ENCODE results near the gene MEIG1. TPM values are rescaled to one million over a fixed set of nuclear protein-coding genes. Genes with fewer than 3 reads are reported as not detected.
"Not testable (repeated sequence)": the region's sequence is repeated elsewhere in the genome, so short reads cannot be mapped to it uniquely, and the experiment has no call there.

Gene MEIG1
- total RNA-seq, 2 donors from 2014 or later: not detected

- DNase-seq (ENCODE audit: low spot score) (no peak), ATAC-seq (ENCODE audit: insufficient number of reproducible peaks, low FRiP score, low read depth) (no peak)
- Histone ChIP-seq H3K4me3 (no peak overlapping the region), H3K27ac (no peak overlapping the region), H3K36me3 (peaks cover 62% of the 10 kb centered on the region), H3K9me3 (no peaks in the 10 kb centered on the region), H3K27me3 (replicated peaks; ENCODE audit: insufficient read depth) (no peaks in the 10 kb centered on the region), H3K4me1 (ENCODE audit: control insufficient read depth in 1 of 2, low read depth in 2 of 2) (no peaks in the 10 kb centered on the region)
- TF ChIP-seq CTCF (IDR thresholded peaks at IDR 0.05): no peak
Measured at GRCh38 chr10:14930610-14931009, 28.6 kb upstream of the MEIG1 start.

- no peak overlapping the region for H3K4me3 ChIP-seq
- H3K36me3 ChIP-seq: peaks cover 30% of the 10 kb centered on the region
- H3K27ac ChIP-seq: no peak overlapping the region
- H3K27me3 ChIP-seq (replicated peaks; ENCODE audit: insufficient read depth): no peaks in the 10 kb centered on the region
- H3K4me1 ChIP-seq (ENCODE audit: control insufficient read depth in 1 of 2, low read depth in 2 of 2): no peaks in the 10 kb centered on the region
- DNase-seq (ENCODE audit: low spot score) (no peak), ATAC-seq (ENCODE audit: insufficient number of reproducible peaks, low FRiP score, low read depth) (no peak)
- H3K9me3 ChIP-seq: no peaks in the 10 kb centered on the region
- no peak for TF ChIP-seq CTCF (IDR thresholded peaks at IDR 0.05)
Measured at GRCh38 chr10:14936584-14936983, 22.6 kb upstream of the MEIG1 start.

GRCh38 chr10:14938971-14939370, 20.2 kb upstream of the MEIG1 start:
- H3K27me3 ChIP-seq (replicated peaks; ENCODE audit: insufficient read depth); H3K27ac ChIP-seq; H3K4me3 ChIP-seq; DNase-seq (ENCODE audit: low spot score); H3K9me3 ChIP-seq; H3K4me1 ChIP-seq (ENCODE audit: control insufficient read depth in 1 of 2, low read depth in 2 of 2); ATAC-seq (ENCODE audit: insufficient number of reproducible peaks, low FRiP score, low read depth): not testable (repeated sequence)
- H3K36me3 ChIP-seq: peaks cover 24% of the 10 kb centered on the region

GRCh38 chr10:14942147-14942949, 16.8 kb upstream of the MEIG1 start:
- H3K9me3 ChIP-seq; ATAC-seq (ENCODE audit: insufficient number of reproducible peaks, low FRiP score, low read depth); DNase-seq (ENCODE audit: low spot score); H3K27me3 ChIP-seq (replicated peaks; ENCODE audit: insufficient read depth); H3K4me3 ChIP-seq; H3K27ac ChIP-seq; H3K4me1 ChIP-seq (ENCODE audit: control insufficient read depth in 1 of 2, low read depth in 2 of 2): not testable (repeated sequence)
- peaks cover 25% of the 10 kb centered on the region for H3K36me3 ChIP-seq

GRCh38 chr10:14942950-14943338, 16.2 kb upstream of the MEIG1 start:
- not testable (repeated sequence) for H3K4me1 ChIP-seq (ENCODE audit: control insufficient read depth in 1 of 2, low read depth in 2 of 2); H3K9me3 ChIP-seq
- peaks cover 25% of the 10 kb centered on the region for H3K36me3 ChIP-seq

GRCh38 chr10:14945108-14945507, 14.1 kb upstream of the MEIG1 start:
- no peak overlapping the region for H3K4me3 ChIP-seq
- H3K36me3 ChIP-seq: peaks cover 30% of the 10 kb centered on the region
- H3K4me1 ChIP-seq (ENCODE audit: control insufficient read depth in 1 of 2, low read depth in 2 of 2): no peaks in the 10 kb centered on the region
- no peak for DNase-seq (ENCODE audit: low spot score)
- ATAC-seq (ENCODE audit: insufficient number of reproducible peaks, low FRiP score, low read depth): no peak
- no peak overlapping the region for H3K27ac ChIP-seq
- H3K27me3 ChIP-seq (replicated peaks; ENCODE audit: insufficient read depth): no peaks in the 10 kb centered on the region
- no peaks in the 10 kb centered on the region for H3K9me3 ChIP-seq
- no peak for TF ChIP-seq CTCF (IDR thresholded peaks at IDR 0.05)

More at GRCh38 chr10:14942950-14943338, 16.2 kb upstream of the MEIG1 start:
- H3K27me3 ChIP-seq (replicated peaks; ENCODE audit: insufficient read depth); DNase-seq (ENCODE audit: low spot score); ATAC-seq (ENCODE audit: insufficient number of reproducible peaks, low FRiP score, low read depth); H3K27ac ChIP-seq; H3K4me3 ChIP-seq: not testable (repeated sequence)
